Fibroblast of pulmonary artery (primary cell): ENCODE data around the gene RRP1.
"Not testable (repeated sequence)": the region's sequence is repeated elsewhere in the genome, so short reads cannot be mapped to it uniquely, and the experiment has no call there.

ENCODE experiments used
- DNase-seq: peaks from one replicate; pipeline ENCODE4 v3.0.0-alpha.2; 2010; ENCODE audit warnings: low read depth
- H3K4me3 ChIP-seq: replicated peaks from 2 replicates; pipeline ENCODE4 v1.5.1; 2011; ENCODE audit warnings: low read depth, mild to moderate bottlenecking, control low read depth, low read length, moderate library complexity
- CTCF ChIP-seq: IDR thresholded peaks from 2 replicates; pipeline ENCODE4 v1.5.1; 2011; ENCODE audit warnings: mild to moderate bottlenecking, control low read depth, low read length, inconsistent platforms; ENCODE audit errors: missing control alignments

RRP1 gene

DNA sequence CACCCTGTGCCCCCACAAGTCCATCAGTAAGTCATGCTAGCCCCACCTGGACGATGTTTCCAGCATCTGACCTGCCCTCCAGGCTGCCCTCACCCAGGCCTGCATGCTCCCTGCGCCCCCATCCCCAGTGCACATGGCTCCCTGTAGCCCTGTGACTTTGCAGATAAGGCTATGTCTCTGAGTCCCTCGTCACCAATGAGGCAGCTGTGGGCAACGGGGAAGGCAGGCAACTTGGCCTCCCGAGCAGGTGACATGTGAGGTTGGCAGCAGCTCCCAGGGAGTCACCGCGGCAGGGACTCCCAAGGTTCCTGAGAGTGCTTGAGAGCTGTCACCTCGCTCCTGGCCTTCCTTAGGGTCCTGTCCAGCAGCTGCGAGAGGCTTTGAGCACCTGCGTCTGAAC lies 43.3 kb downstream of the RRP1 start:
- TF ChIP-seq CTCF: no peak
- DNase-seq: no peak
- no peak overlapping the region for H3K4me3 ChIP-seq

DNA sequence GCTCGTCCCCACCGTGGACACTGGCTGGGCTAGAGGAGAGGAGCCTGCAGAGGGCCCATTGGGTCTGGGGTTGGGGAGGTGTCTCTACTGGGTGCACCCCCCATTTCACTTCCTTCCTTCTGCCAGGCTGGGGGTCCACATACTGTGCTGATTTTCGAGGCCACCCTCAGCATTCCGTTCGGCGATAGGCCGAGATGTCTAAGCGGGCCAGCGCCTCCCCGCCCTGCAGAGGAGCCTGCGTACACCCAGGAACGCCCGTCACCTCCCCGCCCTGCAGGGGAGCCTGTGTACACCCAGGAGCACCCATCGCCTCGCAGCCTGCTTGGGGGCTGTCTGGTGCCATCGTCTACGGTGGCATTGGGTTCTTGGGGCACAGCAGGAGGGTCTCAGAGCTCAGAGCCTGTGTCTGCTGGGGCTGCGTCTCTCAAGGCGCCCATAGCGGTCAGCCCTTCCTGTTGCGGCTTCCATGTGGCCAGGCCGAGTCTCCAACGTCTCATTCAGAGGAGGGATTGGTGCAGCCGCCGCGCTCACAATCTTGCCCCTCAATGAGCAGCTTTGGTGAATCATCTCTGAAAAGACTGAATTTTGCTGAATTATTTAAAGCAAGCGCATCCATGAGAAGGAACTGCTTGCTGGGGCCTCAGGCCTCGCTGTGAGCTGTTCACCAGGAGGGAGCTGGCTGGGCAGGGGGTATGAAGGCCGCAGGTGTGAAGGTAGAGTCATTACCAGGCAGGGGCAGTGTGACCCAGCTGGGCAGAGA lies 44.9 kb downstream of the RRP1 start:
- H3K4me3 ChIP-seq: no peak overlapping the region
- no peak for TF ChIP-seq CTCF
- no peak for DNase-seq

DNA sequence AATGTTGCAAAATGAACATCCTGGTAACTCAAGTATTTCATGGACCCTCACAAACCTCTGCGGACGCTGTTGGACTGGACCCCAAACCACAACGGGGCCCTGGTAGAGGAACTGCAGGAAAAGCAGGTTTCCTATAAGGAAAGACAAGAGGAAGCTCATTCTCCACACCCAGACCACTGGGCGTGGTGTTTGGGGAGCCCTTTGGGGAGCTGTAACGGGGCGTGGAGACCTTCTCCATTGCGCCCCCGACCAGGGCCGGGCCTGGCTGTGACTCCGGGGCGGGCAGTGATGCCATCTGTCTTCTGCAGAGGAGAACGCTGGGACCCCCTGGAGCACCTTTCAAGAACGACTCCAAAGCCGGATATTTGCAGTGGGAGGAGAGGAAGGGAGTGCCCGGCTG lies 45.7 kb downstream of the RRP1 start:
- no peak overlapping the region for H3K4me3 ChIP-seq
- DNase-seq: no peak
- no peak for TF ChIP-seq CTCF

- no peak overlapping the region for H3K4me3 ChIP-seq
- DNase-seq: no peak
- TF ChIP-seq CTCF: no peak
Measured at GRCh38 chr21:43835861-43836260, 46.5 kb downstream of the RRP1 start.

- DNase-seq: no peak
- TF ChIP-seq CTCF: no peak
- no peak overlapping the region for H3K4me3 ChIP-seq
Measured at GRCh38 chr21:43836616-43837015, 47.2 kb downstream of the RRP1 start.

GRCh38 chr21:43840259-43840658 lies 50.9 kb downstream of the RRP1 start:
- DNase-seq: no peak
- no peak overlapping the region for H3K4me3 ChIP-seq
- no peak for TF ChIP-seq CTCF

GRCh38 chr21:43842742-43843141 lies 53.4 kb downstream of the RRP1 start:
- H3K4me3 ChIP-seq: no peak overlapping the region
- DNase-seq: no peak
- no peak for TF ChIP-seq CTCF

GRCh38 chr21:43844906-43845305 lies 55.5 kb downstream of the RRP1 start:
- not testable (repeated sequence) for H3K4me3 ChIP-seq, DNase-seq
